ENCODE measurements around the gene DHX16. TPM values are rescaled to one million over a fixed set of nuclear protein-coding genes. Genes with fewer than 3 reads are reported as not detected.

Gene DHX16
- total and polyA plus RNA-seq, 9 of the 15 experiments (the other 6 are each of a cell fraction or from before 2014, with no cell fraction given): 14.6 to 66.1 (median 47.5) TPM

- TF ChIP-seq, protein P1, sequence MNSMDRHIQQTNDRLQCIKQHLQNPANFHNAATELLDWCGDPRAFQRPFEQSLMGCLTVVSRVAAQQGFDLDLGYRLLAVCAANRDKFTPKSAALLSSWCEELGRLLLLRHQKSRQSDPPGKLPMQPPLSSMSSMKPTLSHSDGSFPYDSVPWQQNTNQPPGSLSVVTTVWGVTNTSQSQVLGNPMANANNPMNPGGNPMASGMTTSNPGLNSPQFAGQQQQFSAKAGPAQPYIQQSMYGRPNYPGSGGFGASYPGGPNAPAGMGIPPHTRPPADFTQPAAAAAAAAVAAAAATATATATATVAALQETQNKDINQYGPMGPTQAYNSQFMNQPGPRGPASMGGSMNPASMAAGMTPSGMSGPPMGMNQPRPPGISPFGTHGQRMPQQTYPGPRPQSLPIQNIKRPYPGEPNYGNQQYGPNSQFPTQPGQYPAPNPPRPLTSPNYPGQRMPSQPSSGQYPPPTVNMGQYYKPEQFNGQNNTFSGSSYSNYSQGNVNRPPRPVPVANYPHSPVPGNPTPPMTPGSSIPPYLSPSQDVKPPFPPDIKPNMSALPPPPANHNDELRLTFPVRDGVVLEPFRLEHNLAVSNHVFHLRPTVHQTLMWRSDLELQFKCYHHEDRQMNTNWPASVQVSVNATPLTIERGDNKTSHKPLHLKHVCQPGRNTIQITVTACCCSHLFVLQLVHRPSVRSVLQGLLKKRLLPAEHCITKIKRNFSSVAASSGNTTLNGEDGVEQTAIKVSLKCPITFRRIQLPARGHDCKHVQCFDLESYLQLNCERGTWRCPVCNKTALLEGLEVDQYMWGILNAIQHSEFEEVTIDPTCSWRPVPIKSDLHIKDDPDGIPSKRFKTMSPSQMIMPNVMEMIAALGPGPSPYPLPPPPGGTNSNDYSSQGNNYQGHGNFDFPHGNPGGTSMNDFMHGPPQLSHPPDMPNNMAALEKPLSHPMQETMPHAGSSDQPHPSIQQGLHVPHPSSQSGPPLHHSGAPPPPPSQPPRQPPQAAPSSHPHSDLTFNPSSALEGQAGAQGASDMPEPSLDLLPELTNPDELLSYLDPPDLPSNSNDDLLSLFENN (IDR thresholded peaks at IDR 0.05; ENCODE audit: low read depth in 2 of 2, low read length in 2 of 2): no peak
- no peak for TF ChIP-seq MYNN (IDR thresholded peaks at IDR 0.05)
- no peak for TF ChIP-seq MYNN (CRISPR knock-in tag; IDR thresholded peaks at IDR 0.05)
- no peak for TF ChIP-seq ZNF143 (CRISPR knock-in tag; IDR thresholded peaks at IDR 0.05)
- TF ChIP-seq CXXC5 (CRISPR knock-in tag; IDR thresholded peaks at IDR 0.05): 0 out of 2 replicates have a peak, but pooled peaks have one; percentile 9
- TF ChIP-seq TOE1 (IDR thresholded peaks at IDR 0.05; ENCODE audit: borderline replicate concordance): no peak
- no peak for TF ChIP-seq TOE1 (CRISPR knock-in tag; IDR thresholded peaks at IDR 0.05; ENCODE audit: borderline replicate concordance, low read depth)
- no peak for TF ChIP-seq MAX (CRISPR knock-in tag; IDR thresholded peaks at IDR 0.05)
- TF ChIP-seq ZNF695 (CRISPR knock-in tag; IDR thresholded peaks at IDR 0.05): no peak
- no peak for TF ChIP-seq RBM25 (IDR thresholded peaks at IDR 0.05; ENCODE audit: low read depth, low read length, severe bottlenecking)
- no peak for TF ChIP-seq ZNF398 (CRISPR knock-in tag; IDR thresholded peaks at IDR 0.05)
- TF ChIP-seq HBP1 (CRISPR knock-in tag; IDR thresholded peaks at IDR 0.05): no peak
- peak; percentile 35; the same call in 1 of the 2 replicates for TF ChIP-seq RB1 (IDR thresholded peaks at IDR 0.05; ENCODE audit: low read depth)
- TF ChIP-seq HIVEP1 (CRISPR knock-in tag; IDR thresholded peaks at IDR 0.05): no peak
- TF ChIP-seq ZNF282 (CRISPR knock-in tag; IDR thresholded peaks at IDR 0.05): no peak
- TF ChIP-seq ZNF696 (CRISPR knock-in tag; conservative IDR thresholded peaks at IDR 0.05): no peak
- 0 out of 2 replicates have a peak, but pooled peaks have one; percentile 24 for TF ChIP-seq ARID2 (IDR thresholded peaks at IDR 0.05)
- no peak for TF ChIP-seq JUNB (CRISPR knock-in tag; conservative IDR thresholded peaks at IDR 0.05)
- TF ChIP-seq, protein P2, sequence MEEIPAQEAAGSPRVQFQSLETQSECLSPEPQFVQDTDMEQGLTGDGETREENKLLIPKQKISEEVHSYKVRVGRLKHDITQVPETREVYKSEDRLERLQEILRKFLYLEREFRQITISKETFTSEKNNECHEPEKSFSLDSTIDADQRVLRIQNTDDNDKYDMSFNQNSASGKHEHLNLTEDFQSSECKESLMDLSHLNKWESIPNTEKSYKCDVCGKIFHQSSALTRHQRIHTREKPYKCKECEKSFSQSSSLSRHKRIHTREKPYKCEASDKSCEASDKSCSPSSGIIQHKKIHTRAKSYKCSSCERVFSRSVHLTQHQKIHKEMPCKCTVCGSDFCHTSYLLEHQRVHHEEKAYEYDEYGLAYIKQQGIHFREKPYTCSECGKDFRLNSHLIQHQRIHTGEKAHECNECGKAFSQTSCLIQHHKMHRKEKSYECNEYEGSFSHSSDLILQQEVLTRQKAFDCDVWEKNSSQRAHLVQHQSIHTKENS (CRISPR knock-in tag; IDR thresholded peaks at IDR 0.05): no peak
- no peak for TF ChIP-seq ARHGAP35 (IDR thresholded peaks at IDR 0.05; ENCODE audit: partially characterized antibody)
- TF ChIP-seq ZNF146 (CRISPR knock-in tag; IDR thresholded peaks at IDR 0.05; ENCODE audit: unreplicated experiment): no peak
Measured at GRCh38 chr6:30684386-30685156, 11.8 kb upstream of the DHX16 start (continued).

Measured in K562 (cell line).